Measurements from ENCODE around the gene NEAT1.

GRCh38 chr11:65489706-65490320 is 67.2 kb downstream of the NEAT1 start:
- no peak for TF ChIP-seq YY1 (IDR thresholded peaks at IDR 0.05; ENCODE audit: insufficient read depth, insufficient read length)
- TF ChIP-seq ZNF274 (IDR thresholded peaks at IDR 0.05; ENCODE audit: low read depth, low read length) = no peak
